Pulmonary artery endothelial cell (primary cell): ENCODE measurements around the gene ARFGAP1. TPM values are rescaled to one million over a fixed set of nuclear protein-coding genes. Genes with fewer than 3 reads are reported as not detected.

Experiments
- DNase-seq: peaks from one replicate; pipeline ENCODE4 v3.0.0-alpha.2; 2011; ENCODE audit warnings: low read depth, low spot score
- total RNA-seq: library from RNA; depleted of rRNA; stranded (reverse); fragments of >200 nt; gene quantifications from 2 replicates; pipeline ENCODE4 v1.2.3, GENCODE V29; 2014

ARFGAP1 gene
- total RNA-seq, result 52.6 and 54.5 TPM in 2 replicates

DNA sequence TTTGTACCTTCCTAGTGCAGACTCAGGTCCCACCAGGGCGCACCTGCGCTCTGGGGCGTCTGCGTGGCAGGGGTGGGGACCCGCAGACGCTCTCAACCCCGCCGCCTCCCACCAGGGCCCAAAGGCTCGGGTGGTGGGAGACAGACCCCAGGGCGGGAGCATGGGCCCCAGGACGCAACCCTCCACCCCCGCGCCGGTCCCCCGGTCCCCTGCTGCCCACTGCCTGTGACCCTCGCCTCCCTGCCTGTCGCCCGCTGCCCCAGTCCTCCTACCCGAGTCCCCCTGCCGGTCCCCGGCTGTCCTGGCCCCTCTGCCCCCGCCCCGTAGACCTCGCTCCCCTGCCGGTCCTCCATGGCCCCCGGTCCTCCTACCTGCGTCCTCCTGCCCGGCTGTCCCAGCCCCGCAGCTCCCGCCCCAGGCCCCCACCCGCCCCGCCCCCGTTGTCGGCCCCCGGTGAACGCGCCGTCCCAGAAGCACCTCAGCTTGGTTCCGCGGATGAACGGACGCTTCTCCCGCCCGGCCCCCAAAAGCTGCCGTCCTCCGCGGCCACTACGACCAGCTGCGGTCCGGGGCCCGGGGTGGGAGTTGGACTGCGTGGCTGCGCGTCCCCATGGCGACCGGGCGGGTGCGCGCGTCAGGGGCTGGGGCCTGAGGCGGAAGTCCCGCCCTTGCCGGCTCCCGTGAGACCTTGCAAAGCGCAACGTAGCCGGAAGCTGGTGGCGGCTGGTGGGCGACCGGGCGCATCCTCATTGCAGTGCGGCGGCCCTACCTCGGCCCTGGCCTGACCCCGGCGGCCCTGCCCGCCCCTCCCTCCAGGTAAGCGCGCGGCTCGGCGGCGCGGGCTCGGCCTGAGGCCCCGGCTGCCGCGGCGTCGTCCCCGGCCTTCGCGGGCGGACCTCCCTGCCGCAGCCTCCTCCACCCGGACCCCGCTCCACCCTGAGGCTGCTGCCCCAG, at the start of gene ARFGAP1:
ARFGAP1 (plus strand) TSS at position 709 of the 954 bp plus-strand sequence. CDS start 2,768 bp downstream, outside the sequence.
- peak; percentile 57 for DNase-seq

DNA sequence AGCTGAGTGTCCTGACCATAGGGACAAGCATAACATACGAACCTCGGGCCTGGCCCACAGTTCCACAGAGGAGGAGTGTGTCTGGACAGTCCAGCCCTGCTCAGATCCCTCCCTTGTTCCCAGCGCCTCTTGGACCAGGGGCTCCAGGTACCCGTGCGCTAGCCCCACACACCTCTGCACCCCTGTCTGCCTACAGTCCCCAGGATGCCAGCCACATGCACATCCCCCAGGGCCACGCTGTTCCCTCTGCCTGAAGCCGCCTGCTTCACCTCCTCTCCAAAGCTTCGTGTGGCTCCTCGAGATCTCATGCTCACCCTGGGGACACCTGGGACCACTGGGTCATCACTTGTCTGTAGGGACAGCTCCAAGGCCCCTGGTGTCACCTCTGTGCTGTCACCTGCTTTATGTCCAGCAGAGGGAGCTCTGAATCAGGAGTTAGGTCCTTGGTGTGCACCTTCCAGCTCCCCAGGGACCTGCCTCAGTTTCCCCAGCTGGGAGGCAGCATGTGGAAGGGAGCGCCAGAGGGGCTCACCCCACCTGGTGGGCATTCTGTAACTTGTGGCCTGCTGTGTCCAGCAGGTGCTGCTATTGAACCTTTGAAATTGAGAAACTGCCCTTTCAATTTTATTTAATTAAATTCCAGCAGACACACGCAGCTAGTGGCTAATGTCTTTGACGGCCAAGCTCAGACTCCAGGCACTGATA, 49.3 kb upstream of the ARFGAP1 start:
- no peak for DNase-seq

DNA sequence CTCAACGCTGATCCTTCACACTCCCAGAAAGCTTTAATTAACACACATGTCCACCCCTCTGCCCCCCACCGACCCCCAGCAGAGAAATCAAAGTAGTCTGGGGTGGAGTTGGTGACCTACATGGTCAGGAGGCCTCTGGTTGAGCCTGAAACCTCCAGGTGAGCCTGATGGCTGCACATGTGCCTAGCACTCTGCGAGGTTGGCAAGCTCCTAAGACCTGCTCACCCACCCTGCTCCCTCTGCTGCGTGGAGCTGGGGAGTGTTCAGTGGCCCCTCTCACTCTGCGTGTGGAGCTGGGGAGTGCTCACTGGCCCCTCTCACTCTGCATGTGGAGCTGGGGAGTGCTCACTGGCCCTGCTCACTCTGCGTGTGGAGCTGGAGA, 48.8 kb upstream of the ARFGAP1 start:
- no peak for DNase-seq

DNA sequence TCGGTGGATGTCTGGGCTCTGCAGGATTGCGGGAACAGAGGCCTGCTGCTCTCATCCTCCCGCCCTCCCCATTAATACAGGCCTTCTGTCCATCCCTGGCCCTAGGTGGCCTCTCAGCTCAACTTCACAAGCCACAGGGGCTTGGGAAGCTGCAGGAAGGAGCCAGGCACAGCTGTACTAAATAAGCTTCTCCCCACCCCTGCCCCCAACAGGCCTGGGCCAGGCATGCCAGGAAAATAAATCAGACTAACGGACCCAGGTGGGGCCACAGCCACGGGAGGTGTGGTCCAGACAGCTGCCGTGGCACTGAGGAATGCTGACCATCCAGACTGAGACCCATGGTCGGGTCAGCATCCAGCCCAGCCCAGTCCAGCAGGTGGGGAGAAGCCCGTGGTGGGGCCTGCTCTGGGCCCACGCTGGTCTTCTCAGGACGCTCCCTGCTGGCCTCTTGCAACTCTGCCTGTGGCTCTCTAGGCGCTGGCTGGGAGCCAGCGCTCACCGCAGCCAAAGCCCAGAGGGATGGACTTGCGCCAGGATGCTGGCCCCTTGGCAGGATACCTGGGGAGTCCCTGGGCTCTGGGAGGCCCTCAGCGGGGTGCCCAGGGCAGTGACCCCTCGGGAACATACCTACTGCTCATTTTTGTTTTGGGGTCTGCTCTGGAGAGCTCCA, 48.1 kb upstream of the ARFGAP1 start:
- DNase-seq, result no peak

DNA sequence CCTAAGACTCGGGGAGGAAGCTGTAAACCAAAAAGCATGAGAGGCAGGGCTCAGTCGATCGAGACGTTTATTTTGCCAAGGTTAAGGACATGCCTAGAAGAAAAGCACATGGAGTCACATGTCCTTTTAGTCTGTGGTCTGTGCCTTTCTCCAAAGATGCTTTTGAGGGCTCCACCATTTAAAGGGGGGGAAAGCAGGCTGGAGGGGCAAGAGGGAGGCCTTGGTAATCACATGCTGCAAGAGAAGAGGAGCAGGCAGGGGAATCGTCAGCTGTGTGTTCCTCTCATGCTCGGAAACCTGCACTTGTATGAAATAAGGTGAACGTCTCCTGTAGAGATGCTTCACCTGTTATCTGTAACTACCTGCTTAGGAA, 47.5 kb upstream of the ARFGAP1 start:
- no peak for DNase-seq

DNA sequence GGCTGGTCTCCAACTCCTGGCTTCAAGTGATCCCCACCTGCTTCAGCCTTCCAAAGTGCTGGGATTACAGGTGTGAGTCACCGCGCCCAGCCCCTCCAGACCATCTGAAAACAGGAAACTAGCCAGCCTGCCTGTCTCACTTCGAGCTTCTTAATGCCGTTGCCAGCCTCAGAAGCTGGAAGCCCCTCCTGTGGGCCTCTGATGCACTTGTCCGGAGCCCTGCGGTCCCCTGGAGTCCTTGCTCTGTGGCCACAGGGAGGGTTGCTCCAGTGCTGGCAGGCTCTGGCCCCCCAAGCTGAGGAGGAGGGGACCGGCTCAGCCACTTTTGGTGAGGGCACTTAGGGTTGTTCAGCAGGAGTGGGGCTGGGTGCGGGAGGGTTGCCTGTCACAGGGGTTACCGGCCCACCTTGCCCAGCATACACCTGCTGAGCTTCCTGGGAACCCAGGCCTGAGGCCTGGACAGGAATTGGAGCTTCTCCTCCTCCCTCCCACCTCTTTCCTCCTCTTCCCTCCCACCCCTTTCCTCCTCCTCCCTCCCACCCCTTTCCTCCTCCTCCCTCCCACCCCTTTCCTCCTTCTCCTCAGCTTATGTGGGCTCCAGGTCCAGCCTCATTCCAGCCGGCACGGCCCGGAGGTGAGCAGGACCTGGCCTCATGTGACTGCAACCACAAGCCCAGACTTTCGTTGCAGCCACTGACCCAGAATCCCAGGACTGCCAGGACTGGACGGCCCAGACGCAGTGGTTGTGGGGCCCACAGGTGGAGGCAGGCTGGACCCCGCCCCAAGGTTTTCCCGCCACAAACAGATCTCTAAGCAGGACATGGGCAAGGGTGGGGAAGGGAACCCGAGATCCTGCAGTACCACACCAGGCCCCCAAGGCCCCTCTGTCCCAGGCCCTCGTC, 46.3 kb upstream of the ARFGAP1 start:
- no peak for DNase-seq

DNA sequence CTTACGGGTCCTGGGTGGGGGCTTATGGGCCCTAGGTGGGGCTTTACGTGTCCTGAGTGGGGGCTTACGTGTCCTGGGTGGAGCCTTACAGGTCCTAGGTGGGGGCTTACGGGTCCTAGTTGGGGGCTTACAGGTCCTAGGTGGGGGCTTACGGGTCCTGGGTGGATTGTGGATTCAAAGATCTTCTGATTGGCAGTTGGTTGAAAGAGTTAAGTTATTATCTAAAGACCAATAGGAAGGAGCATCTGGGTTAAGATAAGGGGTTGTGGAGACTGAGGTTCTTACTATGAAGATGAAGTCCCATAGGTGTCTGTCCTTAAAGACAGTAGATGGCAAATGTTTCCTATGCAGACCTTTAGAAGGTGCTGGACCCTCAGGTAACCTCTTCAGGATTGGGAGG, 45.4 kb upstream of the ARFGAP1 start:
- DNase-seq, result no peak

DNA sequence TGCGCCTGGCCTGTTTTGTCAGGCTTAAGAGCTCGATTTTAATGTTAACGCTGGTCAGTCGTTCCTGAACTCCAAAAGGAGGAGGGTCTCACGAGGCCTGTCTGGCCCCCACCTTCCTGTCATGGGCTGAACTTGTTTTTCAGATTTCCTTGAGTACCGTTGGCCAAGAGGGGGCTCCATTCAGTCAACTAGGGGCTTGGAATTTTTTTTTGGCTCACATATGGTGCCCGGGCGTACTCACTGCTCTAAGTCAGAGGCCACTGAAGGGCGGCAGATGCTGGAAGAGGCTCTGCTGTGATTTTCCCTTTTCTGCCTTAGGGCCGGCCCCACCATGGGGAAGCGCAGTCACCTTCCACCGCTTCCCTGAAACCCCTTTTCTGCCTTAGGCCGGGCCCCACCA, 43.8 kb upstream of the ARFGAP1 start:
- DNase-seq, result no peak

DNA sequence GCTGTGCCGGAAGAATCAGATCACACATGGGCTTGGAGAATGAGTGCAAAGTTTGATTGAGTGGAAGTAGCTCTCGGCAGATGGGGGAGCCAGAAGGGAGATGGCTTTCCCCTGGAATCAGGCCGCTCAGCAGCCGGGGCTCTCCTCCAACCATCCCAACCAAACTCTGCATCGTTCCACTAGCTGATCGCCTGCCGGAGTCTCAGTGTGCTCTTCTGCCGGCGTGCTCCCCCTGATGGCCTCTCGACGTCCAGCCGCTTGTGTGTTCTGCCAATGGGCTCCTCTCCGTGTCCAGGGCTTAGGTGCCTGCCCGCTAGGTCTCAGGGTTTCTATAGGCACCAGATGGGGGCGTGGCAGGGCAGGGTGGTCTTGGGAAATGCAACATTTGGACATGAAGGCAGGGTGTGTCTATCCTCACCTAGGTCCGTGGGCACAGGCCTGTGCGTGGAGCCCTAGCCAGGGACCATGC, 41.8 kb upstream of the ARFGAP1 start:
- DNase-seq, result peak; percentile 8

DNA sequence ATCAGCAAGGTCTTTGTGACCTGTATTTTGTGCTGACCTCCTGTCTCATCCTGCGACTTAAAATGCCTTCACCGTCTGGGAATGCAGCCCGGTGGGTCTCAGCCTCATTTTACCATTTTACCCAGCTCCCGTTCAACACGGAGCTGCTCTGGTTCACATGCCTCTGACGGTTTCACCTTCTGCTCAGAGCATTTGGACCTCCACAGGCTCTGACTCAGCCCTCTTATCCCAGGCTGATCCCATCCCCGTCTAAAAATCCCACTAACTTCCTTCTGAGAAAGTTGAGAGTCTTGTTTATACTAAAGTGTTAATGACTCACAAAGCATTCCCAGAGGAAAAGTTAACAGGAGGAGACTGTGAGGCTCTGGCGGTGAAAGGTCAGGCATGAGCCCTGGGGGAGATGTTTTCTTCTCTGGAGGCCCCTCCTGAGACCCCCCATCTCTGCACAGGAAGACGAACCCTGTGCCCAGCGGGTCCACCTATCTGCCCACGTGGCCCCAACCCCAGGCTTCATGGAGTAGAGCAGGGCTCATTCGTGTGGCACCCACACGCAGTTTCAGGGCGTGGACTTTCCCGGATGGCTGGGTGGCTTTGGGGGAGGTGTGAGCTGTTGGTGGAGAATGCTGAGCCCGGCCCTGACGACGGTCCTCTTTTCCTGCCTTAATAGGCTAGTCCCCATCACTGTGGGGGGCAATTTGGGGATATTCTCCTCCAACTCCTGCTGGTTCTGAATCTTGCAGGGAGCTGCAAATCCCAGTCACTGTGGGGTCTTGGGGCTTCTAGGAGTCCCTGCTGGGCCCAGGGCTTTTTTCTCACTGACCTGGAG, 40.2 kb upstream of the ARFGAP1 start:
- DNase-seq, result no peak

DNA sequence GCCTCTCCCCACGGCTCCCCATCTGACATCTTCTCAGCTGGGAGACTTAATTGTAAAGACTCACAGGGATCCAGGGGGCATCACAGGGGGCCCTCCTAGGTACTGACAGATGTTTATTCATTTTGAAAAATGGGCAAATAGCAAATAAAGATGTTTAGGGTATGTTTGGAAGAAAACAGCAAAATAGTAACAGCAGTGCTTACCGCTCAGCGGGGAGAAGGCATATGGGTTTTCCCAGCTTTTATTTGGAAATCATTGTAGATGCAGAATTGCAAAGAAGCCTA, 39.6 kb upstream of the ARFGAP1 start:
- DNase-seq, result no peak

DNA sequence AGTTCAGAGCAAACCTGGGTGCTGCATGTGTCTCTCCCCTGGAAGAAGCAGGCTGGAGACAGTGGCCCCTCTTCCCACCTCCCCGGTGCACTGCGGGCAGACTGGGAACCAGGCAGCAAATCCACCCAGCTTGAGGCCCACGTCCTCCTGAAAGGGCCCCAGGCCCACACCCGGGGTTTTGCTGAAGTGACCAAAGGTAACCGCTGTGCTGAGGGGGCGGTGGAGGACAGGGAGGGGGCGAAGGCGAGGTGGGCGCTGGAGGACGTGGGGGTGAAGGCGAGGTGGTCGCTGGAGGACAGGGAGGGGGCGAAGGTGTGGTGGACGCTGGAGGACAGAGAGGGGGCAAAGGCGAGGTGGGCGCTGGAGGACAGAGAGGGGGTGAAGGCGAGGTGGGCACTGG, 38.7 kb upstream of the ARFGAP1 start:
- DNase-seq, result no peak

DNA sequence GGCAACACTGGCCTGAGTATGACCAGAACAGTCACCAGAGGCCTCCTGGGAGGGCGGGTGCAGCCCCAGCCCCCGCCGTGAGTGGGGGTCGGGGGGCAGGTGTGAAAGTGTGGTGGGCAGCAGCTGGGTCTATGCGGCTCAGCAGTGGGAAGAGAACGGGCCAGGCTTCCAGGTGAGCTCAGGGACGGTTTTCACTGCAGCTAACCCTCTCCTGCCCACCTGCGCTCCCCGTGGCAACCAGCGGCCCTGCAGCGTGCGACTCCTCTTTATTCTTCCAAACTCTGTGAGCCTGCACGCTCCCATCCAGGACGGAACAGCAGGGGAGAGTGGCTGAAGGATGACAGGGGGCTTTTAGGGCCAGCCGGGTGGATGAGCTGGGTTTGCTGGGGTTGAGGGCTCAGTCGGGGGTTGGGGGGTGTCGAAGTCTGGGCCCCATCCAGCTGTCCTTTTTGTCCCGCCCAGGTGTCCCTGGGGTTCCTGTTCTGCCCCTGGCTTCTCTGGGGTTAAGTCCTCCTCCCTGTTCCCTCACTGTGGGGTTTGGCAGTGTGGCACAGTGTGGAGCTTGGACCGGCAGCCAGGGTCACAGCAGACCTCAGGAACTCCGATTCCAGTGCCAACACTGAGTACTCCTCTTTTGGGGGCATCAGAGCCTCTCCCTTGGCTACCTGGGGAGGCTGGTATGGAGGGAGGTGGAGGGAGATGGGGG, 37.8 kb upstream of the ARFGAP1 start:
- no peak for DNase-seq

DNA sequence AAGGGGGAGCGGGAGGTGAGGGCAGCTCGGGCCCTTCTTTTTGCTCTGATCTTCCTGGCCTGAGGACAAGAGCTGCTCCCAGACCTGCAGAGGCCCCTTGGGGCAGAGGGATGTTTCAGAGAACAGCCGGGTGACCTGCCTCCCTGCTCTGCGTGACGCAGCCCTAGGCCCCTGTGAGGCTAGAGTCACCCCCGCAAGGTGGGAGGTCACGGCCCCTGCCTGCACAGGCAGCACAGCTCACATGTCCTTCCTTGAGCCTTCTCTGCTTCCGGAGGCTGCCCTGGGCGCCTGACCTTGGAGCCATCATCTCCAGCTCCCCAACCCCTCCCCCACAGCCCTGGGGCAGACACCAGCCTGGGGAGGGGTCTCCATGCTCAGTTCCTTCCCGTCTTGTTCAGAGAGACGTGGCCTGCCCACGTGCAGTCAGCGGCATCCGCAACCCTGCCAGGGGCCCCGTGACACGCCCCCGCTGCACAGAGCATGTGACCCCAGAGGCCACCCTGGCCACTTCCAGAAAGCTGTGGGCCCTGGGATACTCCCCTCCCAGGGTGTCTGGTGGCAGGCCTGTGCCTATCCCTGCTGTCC, 37.1 kb upstream of the ARFGAP1 start, which contains the start of gene BIRC7:
BIRC7 (plus strand) TSS at position 507 of the 585 bp plus-strand sequence. CDS start 192 bp downstream, outside the sequence.
- DNase-seq, result no peak

DNA sequence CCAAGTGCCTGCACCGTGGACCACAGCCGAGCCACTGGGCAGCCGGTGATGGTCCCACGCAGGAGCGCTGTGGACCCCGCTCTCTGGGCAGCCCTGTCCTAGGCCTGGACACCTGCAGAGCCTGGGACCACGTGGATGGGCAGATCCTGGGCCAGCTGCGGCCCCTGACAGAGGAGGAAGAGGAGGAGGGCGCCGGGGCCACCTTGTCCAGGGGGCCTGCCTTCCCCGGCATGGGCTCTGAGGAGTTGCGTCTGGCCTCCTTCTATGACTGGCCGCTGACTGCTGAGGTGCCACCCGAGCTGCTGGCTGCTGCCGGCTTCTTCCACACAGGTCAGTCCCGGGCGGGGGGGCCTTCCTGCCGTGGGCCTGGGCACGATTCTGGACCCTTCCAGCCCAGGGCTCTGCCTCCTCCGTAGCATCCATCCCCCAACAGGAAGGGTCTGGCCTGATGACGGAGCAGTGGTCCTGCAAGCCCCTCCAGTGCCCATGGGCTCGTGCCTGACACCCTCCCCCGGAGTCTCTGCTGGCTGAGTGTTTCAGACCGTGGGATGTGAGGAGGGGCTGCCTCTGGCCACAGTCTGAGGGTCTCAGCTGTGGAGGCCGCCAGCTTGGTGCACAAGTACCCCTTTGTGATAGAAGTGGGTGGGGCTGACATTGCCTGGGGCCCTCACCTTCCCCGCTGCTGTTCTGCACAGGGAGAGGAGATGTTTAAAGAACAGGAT, 36.3 kb upstream of the ARFGAP1 start:
- no peak for DNase-seq

DNA sequence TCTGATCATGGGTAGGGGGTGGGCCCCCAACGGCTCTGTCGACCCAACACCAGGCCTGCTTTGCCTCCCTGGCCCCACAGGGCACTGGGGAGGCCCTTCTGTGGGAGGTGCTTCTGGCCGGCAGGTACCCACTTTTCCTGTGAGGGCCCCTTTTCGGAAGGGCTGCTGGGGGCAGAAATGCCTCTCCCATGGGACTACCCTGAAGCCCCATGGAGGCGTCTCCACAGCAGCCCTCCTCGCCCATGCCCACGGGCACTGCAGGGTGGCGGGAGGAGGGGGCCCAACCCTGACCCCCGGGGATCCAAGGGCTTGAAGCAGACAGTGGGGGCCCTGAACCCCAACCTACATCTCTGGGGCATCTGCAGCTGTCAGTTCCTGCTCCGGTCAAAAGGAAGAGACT, 34.6 kb upstream of the ARFGAP1 start:
- no peak for DNase-seq

DNA sequence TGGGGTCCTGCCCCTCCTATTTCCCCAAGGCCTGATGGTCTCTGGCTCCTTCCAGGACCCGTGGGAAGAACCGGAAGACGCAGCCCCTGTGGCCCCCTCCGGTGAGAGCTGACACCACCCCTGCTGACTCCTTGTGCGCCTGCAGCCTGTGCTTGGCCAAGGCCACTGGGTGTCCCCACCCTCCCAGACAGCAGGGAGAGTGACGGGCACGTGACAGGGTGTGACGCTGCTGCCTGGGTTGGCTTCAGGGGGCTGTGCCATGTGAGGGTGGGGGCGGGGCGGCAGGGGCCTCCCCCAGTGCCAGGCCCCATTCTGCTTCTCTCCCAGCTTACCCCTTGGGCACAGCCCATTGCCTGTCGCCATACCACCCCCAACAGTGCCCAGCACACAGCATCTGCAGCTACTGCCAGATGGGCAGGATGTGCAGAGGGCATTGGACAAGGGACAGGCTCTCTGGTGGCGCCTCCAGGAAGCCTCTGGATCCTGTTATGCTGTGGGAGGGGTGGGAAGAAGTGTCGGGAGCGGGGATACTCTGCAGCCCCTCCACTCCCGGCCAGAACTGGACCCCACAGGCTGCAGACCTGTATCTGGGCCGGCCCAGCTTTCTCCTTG, 34.0 kb upstream of the ARFGAP1 start:
- no peak for DNase-seq

DNA sequence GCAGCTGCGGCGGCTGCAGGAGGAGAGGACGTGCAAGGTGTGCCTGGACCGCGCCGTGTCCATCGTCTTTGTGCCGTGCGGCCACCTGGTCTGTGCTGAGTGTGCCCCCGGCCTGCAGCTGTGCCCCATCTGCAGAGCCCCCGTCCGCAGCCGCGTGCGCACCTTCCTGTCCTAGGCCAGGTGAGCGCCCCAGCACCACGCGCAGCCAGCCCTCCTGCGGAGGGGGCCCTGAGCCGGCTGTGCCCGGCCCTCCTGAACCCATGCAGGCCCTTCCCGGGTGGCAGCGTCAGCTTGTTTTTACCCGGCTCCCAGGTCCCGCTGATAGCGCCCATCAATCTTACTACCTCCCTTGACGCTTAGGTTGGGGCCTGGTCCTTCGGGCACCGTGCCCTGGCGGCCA, 33.2 kb upstream of the ARFGAP1 start:
- no peak for DNase-seq
